Panc1 (cell line): ENCODE results near the gene SORD. TPM values are rescaled to one million over a fixed set of nuclear protein-coding genes. Genes with fewer than 3 reads are reported as not detected.
"Not testable (repeated sequence)": the region's sequence is repeated elsewhere in the genome, so short reads cannot be mapped to it uniquely, and the experiment has no call there.

ENCODE experiments used
- ATAC-seq: fragments of 200-7000 bp; cut with Tn5 transposase; 2 replicates; pipeline ENCODE4 v1.9.1; 2020; ENCODE audit warnings: mild to moderate bottlenecking, moderate library complexity
- BruUV-seq: library from RNA; stranded (reverse); fragments of 400-500 nt; replicated peaks from 2 replicates; lab custom pipeline; 2021; lab: Mats Ljungman, UMichigan
- CTCF ChIA-PET: fragments of 300-600 bp; sonication (Branson Sonifier 250); formaldehyde crosslinking; loops from one replicate; lab custom pipeline; 2022; ENCODE audit warnings: antibody characterized with exemption; lab: Charles Lee
- POLR2A ChIA-PET: fragments of 300-600 bp; sonication (Branson Sonifier 250); formaldehyde crosslinking; loops from one replicate; lab custom pipeline; 2022; ENCODE audit warnings: antibody characterized with exemption; lab: Charles Lee
- DNase-seq: peaks from one replicate; pipeline ENCODE4 v3.0.0-alpha.2; 2010; ENCODE audit warnings: low read depth, low spot score
- H3K27ac ChIP-seq: 2 replicates; pipeline ENCODE4 v1.5.1; 2011; ENCODE audit warnings: mild to moderate bottlenecking, low read length, inconsistent platforms
- H3K27me3 ChIP-seq: fragments of 200-500 bp; sonication (Bioruptor generic); 2 replicates; pipeline ENCODE4 v1.6.0; 2014; ENCODE audit warnings: low read length, inconsistent platforms; ENCODE audit not compliant: control insufficient read depth, insufficient read depth
- H3K36me3 ChIP-seq: fragments of 200-500 bp; sonication (Bioruptor generic); 2 replicates; pipeline ENCODE4 v1.5.1; 2014; ENCODE audit warnings: inconsistent platforms, mild to moderate bottlenecking, low read length, moderate library complexity; ENCODE audit not compliant: control insufficient read depth, insufficient read depth
- H3K4me1 ChIP-seq: 2 replicates; pipeline ENCODE4 v1.5.1; 2011; ENCODE audit warnings: inconsistent platforms, mild to moderate bottlenecking, low read length, moderate library complexity; ENCODE audit not compliant: control insufficient read depth, insufficient read depth
- H3K4me3 ChIP-seq, 2 experiments: 2 replicates each; pipeline ENCODE4 v1.5.1; 2011 to 2012; ENCODE audit warnings: low read depth in 2 of 2, low read length in 2 of 2, mild to moderate bottlenecking in 2 of 2, inconsistent platforms in 1 of 2, moderate library complexity in 1 of 2
- H3K9me3 ChIP-seq: fragments of 200-500 bp; sonication (Bioruptor generic); 2 replicates; pipeline ENCODE4 v1.5.1; 2014; ENCODE audit warnings: low read depth, mild to moderate bottlenecking, inconsistent platforms, low read length, moderate library complexity; ENCODE audit not compliant: control insufficient read depth, insufficient read depth
- CTCF ChIP-seq: fragments of 450-650 bp; IDR thresholded peaks from 2 replicates; pipeline ENCODE4 v1.5.1; 2017; ENCODE audit warnings: mild to moderate bottlenecking
- POLR2AphosphoS5 ChIP-seq: IDR thresholded peaks from 2 replicates; pipeline ENCODE4 v1.6.1; 2012; ENCODE audit warnings: mild to moderate bottlenecking, low read depth, low read length, moderate library complexity
- REST ChIP-seq, 2 experiments: IDR thresholded peaks; 2 replicates each; pipeline ENCODE4 v1.6.1; 2011 to 2012; ENCODE audit warnings: low read depth in 2 of 2, control low read depth in 1 of 2, low read length in 1 of 2, mild to moderate bottlenecking in 1 of 2, moderate library complexity in 1 of 2; ENCODE audit not compliant: insufficient read depth in 1 of 2
- SIN3A ChIP-seq: IDR thresholded peaks from 2 replicates; pipeline ENCODE4 v1.6.1; 2012; ENCODE audit warnings: low read depth, mild to moderate bottlenecking, low read length, moderate library complexity, borderline replicate concordance; ENCODE audit not compliant: insufficient read depth
- TCF7L2 ChIP-seq: IDR thresholded peaks from 2 replicates; pipeline ENCODE4 v1.6.1; 2011; ENCODE audit warnings: mild to moderate bottlenecking, low read depth, low read length, inconsistent platforms
- in situ Hi-C: cut with HindIII; loops from 2 replicates; pipeline ENCODE4 v1.10.0; 2016; ENCODE audit warnings: low sequenced_read_pairs, low pct_unique_long_range_greater_than_20kb
- intact Hi-C: fragments of 100-400 bp; cut with micrococcal nuclease; formaldehyde crosslinking; loops from one replicate; pipeline ENCODE4 v1.10.0; 2022; ENCODE audit not compliant: unreplicated experiment
- total RNA-seq: library from RNA; stranded (reverse); gene quantifications from one replicate; pipeline ENCODE4 v1.2.1, GENCODE V29; 2021; ENCODE audit not compliant: unreplicated experiment

The SORD gene
- total RNA-seq, 1 experiment from 2014 or later = 34.0 TPM

- H3K4me1 ChIP-seq, intact Hi-C loops, H3K27me3 ChIP-seq, DNase-seq, BruUV-seq, H3K9me3 ChIP-seq, in situ Hi-C loops, H3K4me3 ChIP-seq, H3K36me3 ChIP-seq, POLR2A ChIA-PET, ATAC-seq, H3K27ac ChIP-seq: not testable (repeated sequence)
- CTCF ChIA-PET = interaction anchor here (0.5 kb wide), 1 partner anchor 228 kb away, joined by 3 read pairs; no protein-coding TSS in a partner anchor
These were observed 2.6 kb upstream of the SORD start for GRCh38 chr15:45020222-45020900.

GRCh38 chr15:45020901-45021259, 2.1 kb upstream of the SORD start:
- POLR2A ChIA-PET, DNase-seq, H3K4me3 ChIP-seq, H3K36me3 ChIP-seq, CTCF ChIA-PET, H3K27me3 ChIP-seq, BruUV-seq, H3K9me3 ChIP-seq, H3K27ac ChIP-seq, ATAC-seq, H3K4me1 ChIP-seq, in situ Hi-C loops, intact Hi-C loops: not testable (repeated sequence)

- no peaks in the 10 kb centered on the region for H3K27me3 ChIP-seq
- intact Hi-C loops = no loop called here
- POLR2A ChIA-PET = no interaction called here
- no peak overlapping the region for H3K4me3 ChIP-seq
- no peak for DNase-seq
- no peak overlapping the region for H3K27ac ChIP-seq
- H3K36me3 ChIP-seq = no peaks in the 10 kb centered on the region; the same call in 1 of the 2 replicates
- BruUV-seq = no TSS peak
- TF ChIP-seq TCF7L2 = no peak
- in situ Hi-C loops = no loop called here
- CTCF ChIA-PET = no interaction called here
- H3K9me3 ChIP-seq = no peaks in the 10 kb centered on the region
- peaks cover 6% of the 10 kb centered on the region for H3K4me1 ChIP-seq
- ATAC-seq = no peak
These were observed 1.6 kb upstream of the SORD start for GRCh38 chr15:45021348-45021747.

GRCh38 chr15:45023659-45024225, 747 bp downstream of the SORD start:
- H3K27me3 ChIP-seq = no peaks in the 10 kb centered on the region
- ATAC-seq = peak; percentile 14
- no peaks in the 10 kb centered on the region; the same call in 1 of the 2 replicates for H3K36me3 ChIP-seq
- intact Hi-C loops (no loop called here), in situ Hi-C loops (no loop called here)
- peak overlapping the region; percentile 76 to 87 for H3K4me3 ChIP-seq
- BruUV-seq = no TSS peak
- TF ChIP-seq SIN3A = no peak
- TF ChIP-seq POLR2AphosphoS5 = no peak
- TF ChIP-seq CTCF = no peak
- no peak for TF ChIP-seq TCF7L2
- no peak for TF ChIP-seq REST (IDR thresholded peaks at IDR 0.05; ENCODE audit: insufficient read depth in 1 of 2, low read depth in 2 of 2, low read length in 1 of 2)
- H3K9me3 ChIP-seq = no peaks in the 10 kb centered on the region
- peaks cover 6% of the 10 kb centered on the region for H3K4me1 ChIP-seq
- CTCF ChIA-PET = interaction anchor here (1.9 kb wide), 1 partner anchor 55 kb away, joined by 5 read pairs; no protein-coding TSS in a partner anchor
- POLR2A ChIA-PET = no interaction called here
- H3K27ac ChIP-seq = peak overlapping the region; percentile 89
- no peak for DNase-seq

- H3K36me3 ChIP-seq, in situ Hi-C loops, H3K4me3 ChIP-seq, DNase-seq, intact Hi-C loops, POLR2A ChIA-PET, ATAC-seq, H3K27ac ChIP-seq, H3K9me3 ChIP-seq, CTCF ChIA-PET, H3K4me1 ChIP-seq, H3K27me3 ChIP-seq: not testable (repeated sequence)
- BruUV-seq = TSS peak; percentile 51
These were observed 1.7 kb downstream of the SORD start for GRCh38 chr15:45024649-45025048.
